Iris pigment epithelial cell (primary cell): Measurements from ENCODE around the gene COPZ2.
A peak's percentile ranks its signal among the peaks of the same experiment; 100 is the strongest.
"Not testable (repeated sequence)": the region's sequence is repeated elsewhere in the genome, so short reads cannot be mapped to it uniquely, and the experiment has no call there.

ENCODE experiments used
- DNase-seq: peaks from one replicate; pipeline ENCODE4 v3.0.0-alpha.2; 2011; ENCODE audit warnings: low read depth

The COPZ2 gene, protein sequence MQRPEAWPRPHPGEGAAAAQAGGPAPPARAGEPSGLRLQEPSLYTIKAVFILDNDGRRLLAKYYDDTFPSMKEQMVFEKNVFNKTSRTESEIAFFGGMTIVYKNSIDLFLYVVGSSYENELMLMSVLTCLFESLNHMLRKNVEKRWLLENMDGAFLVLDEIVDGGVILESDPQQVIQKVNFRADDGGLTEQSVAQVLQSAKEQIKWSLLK

DNA sequence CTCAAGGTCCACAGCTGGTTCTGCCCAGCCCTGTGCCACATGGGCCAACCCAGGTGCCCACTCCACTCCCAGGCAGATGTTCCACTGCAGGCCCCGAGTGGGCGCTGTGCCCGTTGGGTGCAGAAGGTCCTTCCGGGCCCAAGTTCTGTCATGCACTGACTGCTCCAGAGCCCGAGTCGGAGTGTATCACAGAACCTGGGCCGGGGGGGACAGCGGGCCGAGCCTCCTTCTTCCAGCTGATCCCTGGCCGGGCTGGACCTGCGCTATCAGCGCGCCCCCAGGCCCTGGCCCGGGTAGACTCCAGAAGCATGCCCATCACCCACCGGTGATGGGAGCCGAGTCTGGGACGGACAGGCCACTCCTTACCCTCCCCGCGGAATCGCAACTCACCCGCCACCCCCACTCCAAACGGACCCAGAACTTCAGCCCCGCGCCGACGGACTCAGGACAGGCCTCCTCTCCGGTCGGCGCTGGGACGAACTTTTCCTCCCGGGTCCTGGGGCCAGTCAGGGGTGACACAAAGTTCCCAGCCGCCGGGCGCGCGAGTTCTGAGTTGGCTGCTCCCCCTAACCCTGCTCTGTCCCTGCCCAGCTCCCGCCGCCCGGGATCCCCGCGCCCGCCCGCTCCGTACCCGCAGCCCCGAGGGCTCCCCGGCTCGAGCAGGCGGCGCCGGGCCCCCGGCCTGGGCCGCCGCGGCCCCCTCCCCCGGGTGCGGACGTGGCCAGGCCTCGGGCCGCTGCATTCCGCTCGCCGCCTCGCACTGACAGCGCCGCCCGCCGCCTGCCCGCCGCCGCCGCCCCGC, at the start of gene COPZ2:
TSS of gene COPZ2 (minus strand) at position 762 of the 802 bp plus-strand sequence. CDS start at position 742, 20 bp downstream.
- peak; percentile 47 for DNase-seq

DNA sequence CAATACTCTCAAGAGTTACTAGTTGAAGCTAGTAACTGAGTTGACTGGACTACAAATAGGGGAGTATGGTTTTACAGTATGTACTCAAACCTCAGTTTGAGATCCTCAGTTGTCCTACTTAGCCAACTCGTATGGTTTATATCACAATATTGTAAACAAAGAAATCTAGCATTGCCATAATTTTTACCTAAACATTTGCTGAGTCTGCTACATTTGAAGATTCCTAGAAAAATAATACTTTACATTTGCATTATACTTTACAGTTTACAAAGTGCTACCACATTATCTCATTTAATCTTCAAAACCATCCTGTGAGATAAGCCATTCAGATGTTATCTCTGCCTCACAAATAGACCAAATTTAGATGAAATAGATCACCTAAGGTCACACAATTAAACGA, 47.3 kb upstream of the COPZ2 start:
- DNase-seq, result no peak

DNA sequence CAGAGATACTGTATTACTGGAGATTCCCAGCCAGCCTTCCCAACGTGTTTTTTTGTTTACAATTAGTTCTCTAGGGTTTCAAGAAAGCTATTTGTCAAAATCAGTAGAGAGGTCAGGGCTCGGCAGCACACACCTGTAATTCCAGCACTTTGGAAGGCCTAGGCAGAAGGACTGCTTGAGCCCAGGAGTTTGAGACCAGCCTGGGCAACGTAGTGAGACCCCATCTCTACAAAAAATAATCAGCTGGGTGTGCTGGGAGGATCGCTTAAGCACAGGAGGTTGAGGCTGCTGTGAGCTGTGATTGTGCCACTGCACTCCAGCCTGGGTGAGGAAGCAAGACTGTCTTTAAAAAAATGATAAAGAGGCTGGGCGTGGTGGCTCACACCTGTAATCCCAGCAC, 44.3 kb upstream of the COPZ2 start:
- DNase-seq, result no peak

DNA sequence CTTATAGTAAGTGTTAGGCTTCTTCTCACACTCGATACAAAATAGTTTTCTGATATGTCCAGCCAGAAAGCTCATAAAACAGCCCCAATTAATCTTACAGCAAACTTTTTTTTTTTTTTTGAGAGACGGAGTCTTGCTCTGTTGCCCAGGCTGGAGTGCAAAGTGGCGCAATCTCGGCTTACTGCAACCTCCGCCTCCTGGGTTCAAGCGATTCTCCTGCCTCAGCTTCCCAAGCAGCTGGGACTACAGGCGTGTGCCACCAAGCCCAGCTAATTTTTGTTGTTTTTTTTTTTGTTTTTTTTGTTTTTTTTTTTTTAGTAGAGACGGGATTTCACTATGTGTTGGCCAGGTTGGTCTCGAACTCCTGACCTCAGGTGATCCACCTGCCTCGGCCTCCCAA, 39.6 kb upstream of the COPZ2 start:
- DNase-seq, result not testable (repeated sequence)

DNA sequence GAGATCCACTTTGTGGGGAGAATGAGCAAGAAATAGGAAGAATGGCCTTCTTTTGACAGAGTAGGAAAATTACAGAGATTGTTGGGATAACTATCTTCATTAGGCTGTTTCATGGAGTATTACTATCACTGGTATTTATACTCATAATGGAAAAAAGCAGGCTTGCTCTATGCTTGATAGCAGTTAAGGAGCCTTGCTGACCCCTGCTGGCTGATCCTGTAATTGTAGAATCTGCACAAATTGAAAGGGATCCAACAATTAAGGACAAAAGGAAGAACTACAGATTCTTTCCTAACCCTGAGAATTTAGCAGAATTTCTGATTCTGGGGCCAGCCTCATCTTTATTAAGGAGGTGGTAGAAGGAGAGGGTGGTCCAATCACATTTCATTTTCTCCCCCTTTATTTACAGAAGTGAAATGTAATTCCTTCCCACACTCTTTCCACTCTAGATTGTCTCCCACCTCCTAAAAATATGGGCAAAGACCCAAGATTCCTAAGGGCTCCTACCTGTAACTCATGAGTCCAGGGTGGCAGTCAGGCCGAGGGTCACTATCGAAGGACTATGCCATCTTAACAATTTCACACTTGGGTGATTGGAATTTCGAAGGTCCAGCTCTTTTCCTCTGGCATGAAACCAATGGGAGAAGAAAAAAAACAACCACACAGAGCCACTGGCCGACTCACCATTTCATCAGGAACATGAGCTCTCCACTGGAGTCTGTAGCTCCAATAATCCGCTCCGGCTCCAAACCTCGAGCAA, 36.9 kb upstream of the COPZ2 start:
- DNase-seq, result peak; percentile 77

DNA sequence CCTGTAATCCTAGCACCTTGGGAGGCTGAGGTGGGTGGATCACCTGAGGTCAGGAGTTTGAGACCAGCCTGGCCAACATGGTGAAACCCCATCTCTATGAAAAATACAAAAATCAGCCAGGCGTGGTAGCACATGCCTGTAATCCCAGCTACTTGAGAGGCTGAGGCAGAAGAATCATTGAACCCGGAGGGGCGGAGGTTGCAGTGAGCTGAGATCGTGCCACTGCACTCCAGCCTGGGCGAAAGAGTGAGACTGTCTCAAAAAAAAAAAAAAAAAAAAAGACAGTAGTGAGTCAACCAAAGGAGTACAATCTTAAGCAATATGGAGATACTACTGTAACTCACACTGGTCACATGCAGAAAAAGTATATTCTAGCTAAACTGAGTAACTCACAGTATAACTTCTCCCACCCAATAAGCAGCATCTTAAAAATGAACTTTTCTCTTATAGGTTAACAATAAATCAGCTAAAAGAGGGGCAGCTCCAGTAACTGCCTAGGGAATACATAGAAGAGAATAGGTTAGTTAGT, 36.0 kb upstream of the COPZ2 start:
- peak; percentile 26 for DNase-seq

DNA sequence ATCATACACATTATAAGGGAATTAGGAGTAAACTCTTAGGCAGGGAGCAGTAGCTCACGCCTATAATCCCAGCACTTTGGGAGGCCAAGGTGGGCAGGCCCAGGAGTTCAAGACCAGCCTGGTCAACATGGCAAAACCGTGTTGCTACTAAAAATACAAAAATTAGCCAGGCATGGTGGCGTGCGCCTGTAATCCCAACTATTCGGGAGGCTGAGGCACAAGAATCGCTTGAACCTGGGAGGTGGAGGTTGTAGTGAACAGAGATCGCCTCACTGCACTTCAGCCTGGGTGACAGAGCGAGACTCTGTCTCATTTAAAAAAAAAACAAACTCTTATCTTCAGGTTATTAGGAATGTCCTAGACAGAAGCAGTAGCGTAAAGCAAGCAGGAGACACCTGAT, 35.2 kb upstream of the COPZ2 start:
- DNase-seq, result not testable (repeated sequence)

DNA sequence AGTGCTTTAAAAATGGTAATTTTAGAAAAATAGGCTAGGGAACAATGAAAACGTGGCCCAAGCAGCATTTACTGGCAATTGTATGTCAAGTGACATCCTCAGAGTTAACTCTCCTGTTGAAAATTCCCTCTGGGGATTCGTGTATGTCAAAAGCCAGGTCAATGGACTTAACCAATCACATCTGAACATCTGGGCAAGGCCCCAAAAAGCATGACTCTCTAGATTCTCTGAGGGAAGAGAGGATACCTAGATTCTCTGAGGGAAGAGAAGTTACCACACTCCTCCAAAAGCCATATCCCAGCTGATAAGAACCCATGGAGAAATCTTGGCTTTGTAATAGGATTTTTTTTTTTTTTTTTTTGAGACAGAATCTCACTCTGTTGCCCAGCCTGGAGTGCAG, 34.1 kb upstream of the COPZ2 start:
- DNase-seq, result peak; percentile 26

DNA sequence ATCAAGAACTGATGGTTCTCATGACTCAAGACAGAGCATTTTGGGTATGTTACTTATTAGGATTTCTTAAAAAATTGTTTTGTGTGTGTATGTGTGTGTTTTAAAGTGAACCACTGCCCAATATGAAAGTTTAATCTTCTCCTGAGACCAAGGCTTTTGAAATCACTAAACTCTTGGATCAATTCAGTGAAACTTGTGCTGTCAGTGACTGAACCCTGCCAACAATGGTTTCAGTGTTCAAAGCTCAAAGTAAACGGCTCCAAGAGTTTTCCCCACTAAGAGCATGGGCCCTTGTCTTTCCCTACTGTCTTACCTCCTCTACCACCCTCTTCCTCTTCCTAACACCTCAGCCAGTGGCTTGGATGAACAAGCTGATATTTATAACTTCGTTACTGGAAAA, 32.6 kb upstream of the COPZ2 start:
- DNase-seq, result no peak

DNA sequence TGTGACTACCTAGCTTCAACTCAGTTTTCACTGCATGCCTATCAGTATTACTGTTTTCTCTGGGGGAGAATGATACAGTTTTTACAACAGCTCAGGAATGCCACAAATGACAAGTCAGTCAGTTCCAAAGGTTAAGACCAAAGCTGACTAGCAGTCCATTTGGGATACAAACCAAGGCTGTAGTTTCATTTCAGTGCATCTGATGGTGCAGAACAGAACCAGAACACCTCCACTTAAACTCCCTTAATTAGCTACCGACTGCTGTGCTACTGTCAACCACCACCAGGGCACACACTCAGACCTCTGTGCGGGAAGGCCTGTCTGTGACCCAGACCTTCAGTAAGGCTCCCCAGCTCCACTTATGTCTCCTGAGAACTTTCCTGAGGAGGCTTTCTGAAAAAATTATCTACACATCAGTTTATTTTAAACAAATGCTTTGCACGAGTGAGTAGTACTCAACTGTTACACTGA, 30.9 kb upstream of the COPZ2 start:
- peak; percentile 48 for DNase-seq

DNA sequence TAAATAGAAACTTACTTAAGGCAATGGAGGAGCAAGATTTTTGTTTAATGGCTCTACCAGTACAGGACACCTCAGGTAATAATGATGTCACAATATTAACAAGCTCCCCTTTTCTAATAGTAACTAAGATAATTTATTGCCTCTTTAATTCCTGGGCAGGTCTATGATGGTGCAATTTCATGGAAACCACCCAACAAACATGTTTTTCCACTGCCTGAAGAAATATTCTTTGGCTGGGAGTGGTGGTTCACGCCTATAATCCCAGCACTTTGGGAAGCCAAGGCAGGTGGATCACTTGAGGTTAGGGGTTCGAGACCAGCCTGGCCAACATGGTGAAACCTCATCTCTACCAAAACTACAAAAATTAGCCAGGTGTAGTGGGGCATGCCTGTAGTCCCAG, 30.2 kb upstream of the COPZ2 start:
- peak; percentile 31 for DNase-seq

DNA sequence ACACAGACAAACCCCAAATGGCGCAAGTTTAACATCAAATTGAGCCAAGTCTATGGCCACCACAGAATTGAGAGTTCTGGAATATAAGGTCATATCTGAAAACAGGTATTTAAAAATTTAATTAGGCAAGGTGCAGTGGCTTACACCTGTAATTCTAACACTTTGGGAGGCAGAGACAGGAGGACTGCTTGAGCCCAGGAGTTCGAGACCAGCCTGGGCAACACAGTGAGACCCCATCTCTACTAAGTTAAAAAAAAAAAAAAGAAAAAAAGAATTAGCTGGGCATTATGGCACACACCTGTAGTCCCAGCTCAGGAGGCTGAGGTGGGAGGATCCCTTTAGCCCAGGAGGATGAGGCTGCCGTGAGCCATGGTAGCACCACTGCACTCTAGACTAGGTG, 29.6 kb upstream of the COPZ2 start:
- DNase-seq, result no peak

DNA sequence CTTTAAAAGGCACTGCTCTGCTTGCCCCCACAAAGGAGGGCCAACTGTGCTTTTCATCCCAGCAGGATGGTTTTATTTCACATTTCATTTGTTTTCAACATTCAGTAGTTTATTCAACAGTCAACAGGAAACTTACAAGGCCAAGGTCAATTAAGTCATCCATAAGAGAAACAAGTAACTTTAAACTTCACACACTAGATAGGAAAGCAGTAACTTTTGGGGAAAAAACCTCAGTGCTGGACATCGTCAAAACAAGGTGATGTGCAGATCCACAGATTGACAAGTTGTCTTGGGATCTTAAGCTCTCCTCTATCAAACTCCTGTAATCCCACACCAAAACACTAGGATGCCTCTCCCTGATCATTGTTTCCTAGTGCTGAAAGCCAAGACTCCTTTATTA, 29.1 kb upstream of the COPZ2 start:
- DNase-seq, result no peak

DNA sequence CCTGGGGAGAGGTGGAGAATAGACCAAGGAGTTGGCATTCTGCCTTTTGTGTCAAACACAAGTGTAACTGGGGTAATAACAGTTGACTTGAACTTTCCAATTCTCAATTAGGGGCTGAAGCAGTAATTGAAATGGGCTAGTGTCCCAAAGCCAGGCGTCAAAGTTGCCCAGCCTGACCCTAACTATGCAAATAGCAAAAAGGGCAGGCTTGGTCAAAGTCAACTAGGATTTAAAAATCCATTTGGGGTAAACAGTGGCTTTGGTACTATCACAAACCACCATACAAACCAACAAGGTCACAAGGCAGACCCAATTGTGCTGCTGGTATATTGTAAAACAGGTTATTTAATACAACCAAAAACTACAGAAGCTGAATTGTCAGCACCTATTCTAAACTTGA, 28.6 kb upstream of the COPZ2 start:
- DNase-seq, result no peak

DNA sequence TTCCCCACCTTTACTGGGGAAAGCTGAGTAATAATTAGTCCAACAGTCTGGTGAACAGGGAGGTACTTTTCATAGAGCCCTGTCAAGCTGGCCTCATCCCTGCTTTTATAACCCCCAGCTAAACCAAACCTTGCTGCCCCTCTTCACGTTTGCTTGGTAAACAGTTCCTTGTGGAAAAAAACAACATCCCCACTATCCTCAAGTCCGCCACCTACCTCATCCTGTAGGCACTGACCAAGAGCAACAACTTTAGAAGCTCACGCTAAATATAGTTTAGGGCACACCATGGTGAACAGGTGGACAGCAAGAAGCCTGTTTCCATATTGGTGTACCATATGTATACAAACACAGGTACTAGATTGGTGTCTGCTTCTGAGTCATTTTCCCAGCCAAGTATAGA, 27.0 kb upstream of the COPZ2 start:
- DNase-seq, result no peak

DNA sequence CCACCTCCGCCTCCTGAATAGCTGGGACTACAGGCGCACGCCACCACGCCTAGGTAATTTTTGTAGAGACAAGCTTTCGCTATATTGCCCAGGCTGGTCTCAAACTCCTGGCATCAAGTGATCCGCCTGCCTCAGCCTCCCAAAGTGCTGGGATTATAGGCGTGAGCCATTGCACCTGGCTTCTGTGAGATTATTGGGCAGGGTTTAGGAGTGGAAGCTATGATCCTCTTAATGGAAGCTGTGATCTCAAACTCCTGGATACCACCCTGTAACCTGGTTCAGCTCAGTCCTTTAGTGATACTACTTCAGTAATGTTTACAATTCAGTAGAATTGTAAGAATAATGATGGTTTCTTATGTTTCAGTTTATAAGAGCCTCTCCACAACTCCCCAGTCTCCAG, 24.7 kb upstream of the COPZ2 start:
- DNase-seq, result no peak

DNA sequence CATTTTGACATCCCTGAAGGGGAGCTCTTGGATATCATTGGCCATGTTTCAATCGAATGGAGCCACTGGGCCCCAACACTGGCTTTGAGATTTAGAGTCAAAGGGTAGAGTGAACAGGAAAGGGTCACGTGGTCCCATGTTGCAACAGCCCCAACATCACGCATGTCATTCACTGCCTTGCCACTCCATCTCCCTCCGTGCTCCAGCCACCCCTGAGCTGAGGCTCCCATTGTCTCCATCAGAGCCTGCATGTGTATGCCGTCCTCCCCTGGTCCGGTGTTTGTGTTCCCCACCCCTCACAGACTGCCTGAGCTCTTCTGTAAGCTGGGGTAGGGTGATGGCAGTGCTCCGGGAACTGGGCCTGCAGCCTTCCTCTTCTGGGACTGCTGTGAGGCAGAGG, 22.7 kb upstream of the COPZ2 start:
- no peak for DNase-seq

DNA sequence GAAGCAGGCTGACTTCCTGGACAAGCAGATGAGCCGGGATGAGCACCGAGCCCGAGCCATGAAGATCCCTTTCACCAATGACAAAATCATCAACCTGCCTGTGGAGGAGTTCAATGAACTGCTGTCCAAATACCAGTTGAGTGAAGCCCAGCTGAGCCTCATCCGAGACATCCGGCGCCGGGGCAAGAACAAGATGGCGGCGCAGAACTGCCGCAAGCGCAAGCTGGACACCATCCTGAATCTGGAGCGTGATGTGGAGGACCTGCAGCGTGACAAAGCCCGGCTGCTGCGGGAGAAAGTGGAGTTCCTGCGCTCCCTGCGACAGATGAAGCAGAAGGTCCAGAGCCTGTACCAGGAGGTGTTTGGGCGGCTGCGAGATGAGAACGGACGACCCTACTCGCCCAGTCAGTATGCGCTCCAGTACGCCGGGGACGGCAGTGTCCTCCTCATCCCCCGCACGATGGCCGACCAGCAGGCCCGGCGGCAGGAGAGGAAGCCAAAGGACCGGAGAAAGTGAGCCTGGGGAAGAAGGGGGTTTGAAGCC, 21.6 kb upstream of the COPZ2 start:
- DNase-seq, result no peak

DNA sequence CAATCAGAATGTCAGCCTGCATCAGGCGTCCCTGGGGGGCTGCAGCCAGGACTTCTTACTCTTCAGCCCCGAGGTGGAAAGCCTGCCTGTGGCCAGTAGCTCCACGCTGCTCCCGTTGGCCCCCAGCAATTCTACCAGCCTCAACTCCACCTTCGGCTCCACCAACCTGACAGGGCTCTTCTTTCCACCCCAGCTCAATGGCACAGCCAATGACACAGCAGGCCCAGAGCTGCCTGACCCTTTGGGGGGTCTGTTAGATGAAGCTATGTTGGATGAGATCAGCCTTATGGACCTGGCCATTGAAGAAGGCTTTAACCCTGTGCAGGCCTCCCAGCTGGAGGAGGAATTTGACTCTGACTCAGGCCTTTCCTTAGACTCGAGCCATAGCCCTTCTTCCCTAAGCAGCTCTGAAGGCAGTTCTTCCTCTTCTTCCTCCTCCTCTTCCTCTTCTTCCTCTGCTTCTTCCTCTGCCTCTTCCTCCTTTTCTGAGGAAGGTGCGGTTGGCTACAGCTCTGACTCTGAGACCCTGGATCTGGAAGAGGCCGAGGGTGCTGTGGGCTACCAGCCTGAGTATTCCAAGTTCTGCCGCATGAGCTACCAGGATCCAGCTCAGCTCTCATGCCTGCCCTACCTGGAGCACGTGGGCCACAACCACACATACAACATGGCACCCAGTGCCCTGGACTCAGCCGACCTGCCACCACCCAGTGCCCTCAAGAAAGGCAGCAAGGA, 21.0 kb upstream of the COPZ2 start:
- no peak for DNase-seq

DNA sequence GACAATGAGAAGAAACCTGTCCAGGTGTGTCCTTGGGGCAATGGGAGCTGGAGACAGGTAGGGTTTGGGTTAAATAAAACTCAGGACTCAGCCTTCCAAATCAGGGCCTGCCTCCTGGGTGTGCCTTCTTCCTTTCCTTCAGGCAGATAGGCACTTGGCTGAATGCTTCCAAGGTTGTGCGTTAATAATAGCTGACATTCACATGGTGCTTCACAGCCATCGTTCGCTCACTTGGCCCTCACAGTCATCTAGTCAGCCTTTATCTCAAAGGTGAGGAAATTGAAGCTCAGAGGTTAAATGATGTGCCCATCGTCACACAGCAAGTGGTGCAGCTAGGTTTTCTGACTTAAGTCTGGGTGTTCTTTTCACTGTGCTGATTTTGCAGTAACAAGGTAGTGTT, 20.0 kb upstream of the COPZ2 start:
- DNase-seq, result no peak

DNA sequence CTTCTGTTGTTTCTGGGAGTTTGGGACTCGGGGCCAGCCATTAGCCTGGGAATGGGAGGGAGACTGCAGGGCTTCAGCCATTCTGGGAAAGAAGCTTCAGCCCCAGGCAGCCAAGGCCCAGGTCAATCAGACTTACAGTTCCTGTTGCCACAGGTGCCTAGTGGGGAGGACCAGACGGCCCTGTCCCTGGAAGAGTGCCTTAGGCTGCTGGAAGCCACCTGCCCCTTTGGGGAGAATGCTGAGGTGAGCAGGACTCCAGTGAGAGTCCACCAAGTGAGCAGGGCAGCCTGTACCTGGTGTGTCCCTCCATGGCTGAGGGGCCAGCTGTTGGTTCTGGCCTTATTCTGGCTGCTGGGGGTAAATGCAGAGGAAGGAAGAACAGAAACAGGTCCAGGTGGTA, 19.3 kb upstream of the COPZ2 start:
- DNase-seq, result no peak

DNA sequence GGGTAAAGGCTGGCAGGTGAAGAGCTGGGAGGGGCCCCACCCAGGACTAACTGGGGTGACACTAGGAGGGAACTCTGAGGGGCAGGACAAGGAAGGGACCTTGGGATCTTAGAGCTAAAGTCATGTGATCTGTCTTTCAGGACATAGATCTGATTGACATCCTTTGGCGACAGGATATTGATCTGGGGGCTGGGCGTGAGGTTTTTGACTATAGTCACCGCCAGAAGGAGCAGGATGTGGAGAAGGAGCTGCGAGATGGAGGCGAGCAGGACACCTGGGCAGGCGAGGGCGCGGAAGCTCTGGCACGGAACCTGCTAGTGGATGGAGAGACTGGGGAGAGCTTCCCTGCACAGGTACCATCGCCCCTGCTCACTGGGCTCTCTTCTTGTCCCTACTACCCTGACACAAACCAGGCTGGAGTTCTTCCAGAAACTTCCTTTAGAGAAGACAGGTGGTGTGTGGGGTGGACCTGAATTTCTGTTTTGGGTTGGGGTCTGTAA, 18.7 kb upstream of the COPZ2 start:
- DNase-seq, result no peak
